Tibial nerve (tissue), 3 donors: Measurements from ENCODE around the gene MINDY3.

Experiments
- CTCF ChIP-seq, 5 experiments: fragments of 200-600 bp in 3 of 5; fragments of 450-650 bp in 2 of 5; sonication (generic) in 3 of 5; IDR thresholded peaks; one replicate each; pipeline ENCODE4 v1.5.1; 2016 to 2019; ENCODE audit warnings: antibody characterized with exemption in 5 of 5, mild to moderate bottlenecking in 3 of 5, moderate library complexity in 2 of 5
- POLR2A ChIP-seq, 2 donors: fragments of 450-650 bp; IDR thresholded peaks; one replicate each; pipeline ENCODE4 v1.6.1; 2017; ENCODE audit warnings: antibody characterized with exemption in 2 of 2, mild to moderate bottlenecking in 2 of 2, moderate library complexity in 2 of 2

- no peak for TF ChIP-seq CTCF (IDR thresholded peaks at IDR 0.05)
- TF ChIP-seq POLR2A (IDR thresholded peaks at IDR 0.05) = no peak
Measured at GRCh38 chr10:15901889-15902288, 41.6 kb upstream of the MINDY3 start.
